HG02678 (cell line): ENCODE data around the gene DNMBP.

ENCODE experiments used
- ATAC-seq: cut with Tn5 transposase; IDR thresholded peaks from one replicate; pipeline ENCODE4 v1.9.1; 2021; ENCODE audit warnings: mild to moderate bottlenecking, moderate library complexity; ENCODE audit not compliant: unreplicated experiment

Gene DNMBP

GRCh38 chr10:100009793-100010676 is at the start of gene DNMBP:
Gene DNMBP (minus strand): TSS chr10:100009947. CDS start chr10:99972124, 37,823 bp downstream.
- ATAC-seq, result peak; percentile 70

GRCh38 chr10:100057948-100058347 is 48.2 kb upstream of the DNMBP start:
- ATAC-seq, result no peak

- no peak for ATAC-seq
Measured at GRCh38 chr10:100053686-100054460, 44.1 kb upstream of the DNMBP start.

- no peak for ATAC-seq
Measured at GRCh38 chr10:100046021-100046486, 36.3 kb upstream of the DNMBP start.

- no peak for ATAC-seq
Measured at GRCh38 chr10:100045592-100045991, 35.8 kb upstream of the DNMBP start.

- no peak for ATAC-seq
Measured at GRCh38 chr10:100043796-100044195, 34.0 kb upstream of the DNMBP start.

- no peak for ATAC-seq
Measured at GRCh38 chr10:100043344-100043743, 33.6 kb upstream of the DNMBP start.

GRCh38 chr10:100041306-100042002 is 31.7 kb upstream of the DNMBP start:
- ATAC-seq, result no peak

- no peak for ATAC-seq
Measured at GRCh38 chr10:100038561-100039071, 28.9 kb upstream of the DNMBP start.

GRCh38 chr10:100037758-100038315 is 28.1 kb upstream of the DNMBP start:
- ATAC-seq, result no peak

- ATAC-seq, result no peak
Measured at GRCh38 chr10:100036850-100037249, 27.1 kb upstream of the DNMBP start.

GRCh38 chr10:100033766-100034418 is 24.1 kb upstream of the DNMBP start:
- ATAC-seq, result no peak

GRCh38 chr10:100027416-100027815 is 17.7 kb upstream of the DNMBP start:
- ATAC-seq, result no peak

- ATAC-seq, result no peak
Measured at GRCh38 chr10:100025576-100025975, 15.8 kb upstream of the DNMBP start.

GRCh38 chr10:100024748-100025147 is 15.0 kb upstream of the DNMBP start:
- no peak for ATAC-seq

GRCh38 chr10:100022403-100022802 is 12.7 kb upstream of the DNMBP start:
- no peak for ATAC-seq

- ATAC-seq, result no peak
Measured at GRCh38 chr10:100021322-100021721, 11.6 kb upstream of the DNMBP start.

GRCh38 chr10:100020886-100021253 is 11.1 kb upstream of the DNMBP start:
- ATAC-seq, result no peak

- peak; percentile 78 for ATAC-seq
Measured at GRCh38 chr10:100020142-100020885, 10.6 kb upstream of the DNMBP start.

- ATAC-seq, result no peak
Measured at GRCh38 chr10:100019787-100020141, 10.0 kb upstream of the DNMBP start.
